Kidney (tissue), 14 donors: Measurements from ENCODE around the gene AKAP6. TPM values are rescaled to one million over a fixed set of nuclear protein-coding genes. Genes with fewer than 3 reads are reported as not detected.

Experiments
- DNase-seq, 5 donors: peaks; one replicate each; pipeline ENCODE4 v3.0.0-alpha.2; 2013 to 2020
- FAIRE-seq: peaks from 2 replicates; lab custom pipeline; 2012; peaks lifted over from hg19 to GRCh38; lab: Jason Lieb, UNC
- H3K27ac ChIP-seq, 2 donors: one replicate each; pipeline ENCODE4 v1.7.0; 2013; ENCODE audit warnings: low read depth in 2 of 2, low read length in 2 of 2, inconsistent platforms in 1 of 2
- H3K27me3 ChIP-seq: one replicate; pipeline ENCODE4 v1.7.1; 2013; ENCODE audit warnings: low read length, inconsistent platforms; ENCODE audit not compliant: control insufficient read depth, insufficient read depth
- H3K36me3 ChIP-seq, 3 donors: one replicate each; pipeline versions ENCODE4 v1.7.0 to v1.7.1; 2013; ENCODE audit warnings: low read length in 3 of 3, control low read depth in 1 of 3, inconsistent platforms in 1 of 3; ENCODE audit not compliant: insufficient read depth in 3 of 3, control insufficient read depth in 2 of 3
- H3K4me1 ChIP-seq, 3 donors: one replicate each; pipeline versions ENCODE4 v1.7.0 to v1.7.1; 2013; ENCODE audit warnings: low read length in 3 of 3, inconsistent platforms in 1 of 3, low read depth in 1 of 3; ENCODE audit not compliant: control insufficient read depth in 2 of 3, insufficient read depth in 2 of 3
- H3K4me3 ChIP-seq, 3 donors: one replicate each; pipeline versions ENCODE4 v1.7.0 to v1.8.1; 2013; ENCODE audit warnings: low read length in 3 of 3, control low read depth in 1 of 3, inconsistent platforms in 1 of 3
- H3K9ac ChIP-seq, 3 donors: one replicate each; pipeline versions ENCODE4 v1.7.0 to v1.7.1; 2013; ENCODE audit warnings: low read length in 3 of 3, control low read depth in 1 of 3, inconsistent platforms in 1 of 3
- H3K9me3 ChIP-seq, 3 donors: one replicate each; pipeline versions ENCODE4 v1.7.0 to v1.7.1; 2013; ENCODE audit warnings: low read length in 3 of 3, control low read depth in 1 of 3, inconsistent platforms in 1 of 3; ENCODE audit not compliant: control insufficient read depth in 2 of 3, insufficient read depth in 1 of 3
- intact Hi-C: fragments of 100-400 bp; cut with DNase I; formaldehyde crosslinking; loops from one replicate; pipeline ENCODE4 v1.11.1; 2022
- polyA plus RNA-seq: library from polyadenylated mRNA; stranded (reverse); fragments of 350-450 nt; fragmentation: Illumina TruSeq; extraction: RNeasy Lipid Tissue Mini Kit (QIAGEN cat#74804); gene quantifications from one replicate; pipeline ENCODE4 v1.2.3, GENCODE V29; 2014; ENCODE audit warnings: low read depth, low replicate concordance; ENCODE audit not compliant: insufficient read depth
- total RNA-seq: library from RNA; stranded (reverse); fragmentation: NEBNext Ultra II Directional; extraction: Animal tissue kit (Norgen Biotek cat#: 25700); gene quantifications from one replicate; pipeline ENCODE4 v1.2.1, GENCODE V29; 2021
- TF ChIP-seq, protein P1 (sequence below): IDR thresholded peaks from 3 replicates; pipeline ENCODE4 v1.5.1; 2012; ENCODE audit warnings: mild to moderate bottlenecking, moderate library complexity, borderline replicate concordance; ENCODE audit not compliant: insufficient read depth; ENCODE audit errors: extremely low read depth
- donor health status: control.
- donor health status: control.
- donor health status: control.
- donor health status: control.
- donor health status: control.
- donor health status: DM: yes; HTN: yes; CAD: no.
- donor health status: Normal renal cell carcinoma (clear cell type).

Gene AKAP6
- total and polyA plus RNA-seq, 2 donors from 2014 or later, result 0.92 to 10.5 TPM

DNA sequence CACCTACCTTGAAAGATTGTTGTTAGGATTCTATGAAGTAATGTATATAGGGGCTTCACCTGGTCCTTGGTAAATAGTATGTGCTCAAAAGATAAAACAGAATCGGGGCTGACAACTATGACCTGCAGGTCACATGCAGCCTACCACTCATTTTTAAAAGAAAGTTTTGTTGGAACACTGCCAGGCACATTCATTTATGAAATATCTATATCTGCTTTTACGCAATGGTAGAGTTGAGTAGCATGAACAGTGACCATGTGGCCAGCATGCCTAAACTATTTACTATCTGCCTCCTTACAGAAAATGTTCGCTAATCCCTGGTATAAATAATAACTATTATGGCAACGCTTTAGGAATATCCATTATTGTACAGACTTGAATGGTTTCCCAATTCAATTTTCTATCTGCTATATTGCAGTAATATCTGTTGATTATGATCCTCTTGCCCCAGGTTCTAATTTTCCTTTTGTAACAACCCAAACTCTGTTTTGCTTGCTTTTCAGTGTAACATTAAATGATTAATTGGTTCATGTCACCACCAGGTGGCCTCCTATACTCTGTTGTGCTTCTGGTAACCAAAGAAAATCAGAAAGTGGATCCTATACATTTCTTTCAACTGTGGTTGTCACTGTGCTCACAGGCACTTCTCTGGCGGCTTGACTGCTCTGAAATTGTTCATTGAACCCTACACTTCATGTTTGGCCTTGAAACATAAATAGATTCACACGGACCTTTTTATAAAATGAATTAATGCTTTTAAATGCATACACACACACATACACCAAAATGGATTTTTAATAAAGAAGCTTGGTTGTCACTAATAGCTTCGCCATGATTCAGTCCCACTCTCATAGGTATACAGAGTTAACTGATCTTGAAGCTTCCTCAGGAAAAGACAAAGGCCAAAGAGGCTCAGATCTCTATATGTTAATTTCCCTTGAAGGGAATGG, 381.9 kb downstream of the AKAP6 start:
- DNase-seq (peak in 4 of 5 donors; percentile 32 to 82 (median 54)), FAIRE-seq (peak; percentile 13)
- no peaks in the 10 kb centered on the region for H3K27me3 ChIP-seq
- H3K27ac ChIP-seq, result no peak overlapping the region
- intact Hi-C loops, result no loop called here
- no peak overlapping the region for H3K9ac ChIP-seq
- H3K4me1 ChIP-seq, result peaks cover 0 to 3% (median 0%) of the 10 kb centered on the region in 3 donors
- TF ChIP-seq, protein P1, sequence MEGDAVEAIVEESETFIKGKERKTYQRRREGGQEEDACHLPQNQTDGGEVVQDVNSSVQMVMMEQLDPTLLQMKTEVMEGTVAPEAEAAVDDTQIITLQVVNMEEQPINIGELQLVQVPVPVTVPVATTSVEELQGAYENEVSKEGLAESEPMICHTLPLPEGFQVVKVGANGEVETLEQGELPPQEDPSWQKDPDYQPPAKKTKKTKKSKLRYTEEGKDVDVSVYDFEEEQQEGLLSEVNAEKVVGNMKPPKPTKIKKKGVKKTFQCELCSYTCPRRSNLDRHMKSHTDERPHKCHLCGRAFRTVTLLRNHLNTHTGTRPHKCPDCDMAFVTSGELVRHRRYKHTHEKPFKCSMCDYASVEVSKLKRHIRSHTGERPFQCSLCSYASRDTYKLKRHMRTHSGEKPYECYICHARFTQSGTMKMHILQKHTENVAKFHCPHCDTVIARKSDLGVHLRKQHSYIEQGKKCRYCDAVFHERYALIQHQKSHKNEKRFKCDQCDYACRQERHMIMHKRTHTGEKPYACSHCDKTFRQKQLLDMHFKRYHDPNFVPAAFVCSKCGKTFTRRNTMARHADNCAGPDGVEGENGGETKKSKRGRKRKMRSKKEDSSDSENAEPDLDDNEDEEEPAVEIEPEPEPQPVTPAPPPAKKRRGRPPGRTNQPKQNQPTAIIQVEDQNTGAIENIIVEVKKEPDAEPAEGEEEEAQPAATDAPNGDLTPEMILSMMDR, result peak; percentile 43
- H3K9me3 ChIP-seq, result no peaks in the 10 kb centered on the region
- no peaks in the 10 kb centered on the region for H3K36me3 ChIP-seq
- H3K4me3 ChIP-seq, result peak overlapping the region in 1 of 3 donors; percentile 12

GRCh38 chr14:32713856-32714255, 384.8 kb downstream of the AKAP6 start:
- no peak overlapping the region for H3K9ac ChIP-seq
- TF ChIP-seq, protein P1, result no peak
- DNase-seq (no peak), FAIRE-seq (no peak)
- intact Hi-C loops, result no loop called here
- H3K4me3 ChIP-seq, result no peak overlapping the region
- no peaks in the 10 kb centered on the region for H3K9me3 ChIP-seq
- no peaks in the 10 kb centered on the region for H3K27me3 ChIP-seq
- no peaks in the 10 kb centered on the region for H3K36me3 ChIP-seq
- no peak overlapping the region for H3K27ac ChIP-seq
- H3K4me1 ChIP-seq, result no peaks in the 10 kb centered on the region

DNA sequence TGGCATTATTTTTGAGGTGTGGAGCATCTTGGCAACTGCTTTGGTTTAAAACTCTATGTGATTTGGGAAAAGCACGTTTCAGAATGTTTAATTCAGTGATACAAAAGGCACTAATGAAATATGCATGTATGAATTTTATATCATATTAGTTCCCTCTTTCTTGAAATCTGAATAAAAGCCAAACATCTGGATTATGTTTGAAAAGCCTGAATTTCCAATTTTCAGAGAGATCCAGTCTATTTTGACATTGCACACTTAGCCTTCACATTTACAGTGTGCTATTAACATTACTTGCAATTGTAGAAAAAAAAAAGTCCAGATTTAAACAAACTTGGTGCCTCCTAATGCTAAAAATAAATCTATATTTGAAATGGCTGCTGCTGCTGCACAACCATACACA, 390.5 kb downstream of the AKAP6 start:
- DNase-seq, result no peak
- no peak for FAIRE-seq
- Histone ChIP-seq H3K9me3 (no peaks in the 10 kb centered on the region), H3K27me3 (no peaks in the 10 kb centered on the region), H3K9ac (no peak overlapping the region), H3K4me3 (no peak overlapping the region), H3K4me1 (no peaks in the 10 kb centered on the region), H3K36me3 (no peaks in the 10 kb centered on the region), H3K27ac (no peak overlapping the region)
- intact Hi-C loops, result no loop called here
- TF ChIP-seq, protein P1, result no peak
